ENCODE results near the gene SLC34A3.
A peak's percentile ranks its signal among the peaks of the same experiment; 100 is the strongest.

The SLC34A3 gene

GRCh38 chr9:137201205-137201868, 29.4 kb upstream of the SLC34A3 start:
- no peak for TF ChIP-seq CTCF (IDR thresholded peaks at IDR 0.05; ENCODE audit: insufficient read depth, low read depth, low read length, missing control alignments)
- DNase-seq (ENCODE audit: low read depth), result no peak

DNA sequence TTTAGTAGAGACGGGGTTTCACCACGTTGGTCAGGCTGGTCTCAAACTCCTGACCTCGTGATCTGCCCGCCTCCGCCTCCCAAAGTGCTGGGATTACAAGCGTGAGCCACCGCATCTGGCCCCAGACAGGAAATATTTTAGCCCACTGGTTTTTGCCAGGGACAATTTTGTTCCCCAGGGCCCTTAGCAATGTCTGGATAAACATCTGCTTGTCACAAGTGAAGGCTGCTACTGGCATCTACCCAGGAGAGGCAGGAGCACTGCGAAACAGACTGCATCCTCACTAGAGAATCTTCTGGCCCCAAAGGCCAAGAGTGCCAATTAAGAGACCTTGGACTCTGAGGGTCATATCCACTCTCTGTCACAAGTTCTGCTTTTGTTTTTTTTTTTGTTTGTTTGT, 27.7 kb upstream of the SLC34A3 start:
- H3K4me3 ChIP-seq (ENCODE audit: low read depth, low read length), result no peak overlapping the region
- no peak for TF ChIP-seq CTCF (IDR thresholded peaks at IDR 0.05; ENCODE audit: insufficient read depth, low read depth, low read length, missing control alignments)
- DNase-seq (ENCODE audit: low read depth), result no peak

More at GRCh38 chr9:137201205-137201868, 29.4 kb upstream of the SLC34A3 start:
- peak overlapping the region; percentile 79 for H3K4me3 ChIP-seq (ENCODE audit: low read depth, low read length)

DNA sequence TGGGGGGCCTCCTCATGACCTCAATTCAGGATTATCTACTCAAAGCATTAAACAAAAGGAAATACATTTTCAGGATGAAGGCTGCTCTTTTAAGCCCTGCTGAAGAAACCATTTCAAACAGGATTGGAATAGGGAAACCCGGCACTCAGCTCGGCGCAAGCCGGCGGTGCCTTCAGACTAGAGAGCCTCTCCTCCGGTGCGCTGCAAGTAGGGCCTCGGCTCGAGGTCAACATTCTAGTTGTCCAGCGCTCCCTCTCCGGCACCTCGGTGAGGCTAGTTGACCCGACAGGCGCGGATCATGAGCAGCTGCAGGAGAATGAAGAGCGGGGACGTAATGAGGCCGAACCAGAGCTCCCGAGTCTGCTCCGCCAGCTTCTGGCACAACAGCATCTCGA, 26.0 kb upstream of the SLC34A3 start:
- no peak for TF ChIP-seq CTCF (IDR thresholded peaks at IDR 0.05; ENCODE audit: insufficient read depth, low read depth, low read length, missing control alignments)
- no peak for DNase-seq (ENCODE audit: low read depth)
- H3K4me3 ChIP-seq (ENCODE audit: low read depth, low read length), result peak overlapping the region; percentile 86

GRCh38 chr9:137205126-137206069, 25.3 kb upstream of the SLC34A3 start, which contains the start of the genes NDOR1 and TMEM203:
Gene NDOR1 (plus strand): TSS chr9:137205700. CDS start chr9:137205778, 78 bp downstream.
Gene TMEM203 (minus strand): TSS chr9:137205648. CDS start chr9:137205414, 234 bp downstream.
- peak within 1 kb of the TSS; percentile 86 for H3K4me3 ChIP-seq (ENCODE audit: low read depth, low read length)
- no peak for TF ChIP-seq CTCF (IDR thresholded peaks at IDR 0.05; ENCODE audit: insufficient read depth, low read depth, low read length, missing control alignments)
- peak; percentile 89 for DNase-seq (ENCODE audit: low read depth)

- DNase-seq (ENCODE audit: low read depth), result no peak
- TF ChIP-seq CTCF (IDR thresholded peaks at IDR 0.05; ENCODE audit: insufficient read depth, low read depth, low read length, missing control alignments), result no peak
- H3K4me3 ChIP-seq (ENCODE audit: low read depth, low read length), result peak overlapping the region; percentile 86
Measured at GRCh38 chr9:137206602-137207001, 24.1 kb upstream of the SLC34A3 start.

- no peak for TF ChIP-seq CTCF (IDR thresholded peaks at IDR 0.05; ENCODE audit: insufficient read depth, low read depth, low read length, missing control alignments)
- H3K4me3 ChIP-seq (ENCODE audit: low read depth, low read length), result no peak overlapping the region
- no peak for DNase-seq (ENCODE audit: low read depth)
Measured at GRCh38 chr9:137211532-137211931, 19.2 kb upstream of the SLC34A3 start.
